ENCODE measurements around the gene NAGS. TPM values are rescaled to one million over a fixed set of nuclear protein-coding genes. Genes with fewer than 3 reads are reported as not detected.

The NAGS gene
- total RNA-seq, 2 donors from 2014 or later, result 1.7 to 4.5 TPM

DNA sequence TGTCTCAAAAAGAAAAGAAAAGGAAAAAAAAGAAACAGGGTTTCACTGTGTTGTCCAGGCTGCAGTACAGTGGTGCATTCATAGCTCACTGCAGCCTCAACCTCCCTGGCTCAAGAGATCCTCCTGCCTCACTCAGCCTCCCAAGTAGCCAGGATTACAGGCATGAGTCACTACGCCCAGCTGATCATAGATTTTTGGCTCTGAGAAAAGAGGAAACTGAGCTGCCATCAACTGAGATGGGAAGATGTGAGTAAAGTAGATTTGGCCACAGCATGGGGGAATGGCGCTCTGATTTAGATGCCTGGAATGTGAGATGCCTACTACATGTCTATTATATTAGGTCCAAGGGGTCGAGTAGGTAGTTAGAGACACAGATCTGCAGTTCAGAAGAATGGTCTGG, 5.9 kb upstream of the NAGS start:
- Histone ChIP-seq H3K4me3 (no peak overlapping the region), H3K36me3 (no peaks in the 10 kb centered on the region)
- no peak for DNase-seq (ENCODE audit: low spot score)

DNA sequence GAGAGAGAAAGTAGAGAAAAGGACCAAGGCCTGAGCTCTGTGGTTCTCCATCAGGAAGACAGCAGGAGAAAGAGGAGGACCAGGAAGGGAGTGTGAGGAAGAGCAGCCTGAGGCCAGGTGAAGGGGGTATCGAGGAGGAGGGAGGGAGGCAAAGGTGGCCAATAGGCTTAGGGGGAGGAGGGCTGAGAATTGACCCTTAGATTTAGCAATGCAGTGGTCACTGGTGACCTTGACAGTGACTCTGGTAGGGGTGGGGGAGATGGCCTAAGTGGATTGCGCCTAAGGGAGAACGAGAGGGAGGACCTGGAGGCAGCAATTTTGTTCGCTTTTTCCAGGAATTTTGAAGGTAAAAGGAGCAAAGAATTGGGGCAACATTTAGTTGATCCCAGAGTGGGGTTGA, 5.4 kb upstream of the NAGS start:
- H3K9me3 ChIP-seq, result no peaks in the 10 kb centered on the region
- TF ChIP-seq, protein P1, sequence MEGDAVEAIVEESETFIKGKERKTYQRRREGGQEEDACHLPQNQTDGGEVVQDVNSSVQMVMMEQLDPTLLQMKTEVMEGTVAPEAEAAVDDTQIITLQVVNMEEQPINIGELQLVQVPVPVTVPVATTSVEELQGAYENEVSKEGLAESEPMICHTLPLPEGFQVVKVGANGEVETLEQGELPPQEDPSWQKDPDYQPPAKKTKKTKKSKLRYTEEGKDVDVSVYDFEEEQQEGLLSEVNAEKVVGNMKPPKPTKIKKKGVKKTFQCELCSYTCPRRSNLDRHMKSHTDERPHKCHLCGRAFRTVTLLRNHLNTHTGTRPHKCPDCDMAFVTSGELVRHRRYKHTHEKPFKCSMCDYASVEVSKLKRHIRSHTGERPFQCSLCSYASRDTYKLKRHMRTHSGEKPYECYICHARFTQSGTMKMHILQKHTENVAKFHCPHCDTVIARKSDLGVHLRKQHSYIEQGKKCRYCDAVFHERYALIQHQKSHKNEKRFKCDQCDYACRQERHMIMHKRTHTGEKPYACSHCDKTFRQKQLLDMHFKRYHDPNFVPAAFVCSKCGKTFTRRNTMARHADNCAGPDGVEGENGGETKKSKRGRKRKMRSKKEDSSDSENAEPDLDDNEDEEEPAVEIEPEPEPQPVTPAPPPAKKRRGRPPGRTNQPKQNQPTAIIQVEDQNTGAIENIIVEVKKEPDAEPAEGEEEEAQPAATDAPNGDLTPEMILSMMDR (IDR thresholded peaks at IDR 0.05), result no peak
- H3K27me3 ChIP-seq, result peaks cover 0 to 3% of the 10 kb centered on the region in 2 donors
- no peak overlapping the region for H3K4me3 ChIP-seq
- no peak for DNase-seq (ENCODE audit: low spot score)
- no peaks in the 10 kb centered on the region for H3K36me3 ChIP-seq
- H3K27ac ChIP-seq, result no peak overlapping the region
- peaks cover 0 to 8% of the 10 kb centered on the region in 2 donors for H3K4me1 ChIP-seq

More for the DNA sequence above, 5.9 kb upstream of the NAGS start:
- Histone ChIP-seq H3K9me3 (no peaks in the 10 kb centered on the region), H3K4me1 (peaks cover 0 to 8% of the 10 kb centered on the region in 2 donors), H3K27me3 (peaks cover 0 to 3% of the 10 kb centered on the region in 2 donors), H3K27ac (no peak overlapping the region)
- TF ChIP-seq, protein P1 (IDR thresholded peaks at IDR 0.05), result no peak

DNA sequence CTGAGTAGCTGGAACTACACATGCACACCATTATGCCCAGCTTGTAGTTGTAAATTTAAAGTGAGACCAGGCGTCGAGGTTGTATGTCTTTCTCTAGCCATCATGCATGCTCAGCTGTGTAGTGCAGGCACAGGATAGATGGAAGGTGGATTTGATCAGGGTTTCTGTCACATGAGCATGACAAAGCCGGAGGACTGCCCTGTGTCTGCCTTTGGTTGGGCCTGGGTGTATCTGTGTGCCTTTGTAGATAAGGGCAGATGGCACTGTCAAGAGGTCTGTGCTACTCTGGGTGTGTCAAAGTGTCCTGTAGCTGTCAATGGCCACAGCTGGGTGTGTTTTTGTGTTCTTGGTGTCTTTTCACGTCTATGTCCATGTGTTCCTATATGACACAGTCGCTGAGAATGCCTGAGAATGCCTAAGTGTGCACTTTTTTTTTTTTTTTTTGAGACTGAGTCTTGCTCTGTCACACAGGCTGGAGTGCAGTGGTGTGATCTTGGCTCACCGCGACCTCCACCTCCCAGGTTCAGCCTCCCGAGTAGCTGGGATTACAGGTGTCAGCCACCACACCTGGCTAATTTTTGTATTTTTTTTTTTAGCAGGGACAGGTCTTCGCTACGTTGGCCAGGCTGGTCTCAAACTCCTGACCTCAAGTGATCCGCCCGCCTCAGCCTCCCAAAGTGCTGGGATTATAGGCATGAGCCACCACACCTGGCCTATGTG, 4.1 kb upstream of the NAGS start:
- no peak for DNase-seq (ENCODE audit: low spot score)
- no peak overlapping the region for H3K27ac ChIP-seq
- H3K4me1 ChIP-seq, result peaks cover 0 to 12% of the 10 kb centered on the region in 2 donors
- no peaks in the 10 kb centered on the region for H3K9me3 ChIP-seq
- H3K36me3 ChIP-seq, result no peaks in the 10 kb centered on the region
- peaks cover 3 to 11% of the 10 kb centered on the region in 2 donors for H3K27me3 ChIP-seq
- H3K4me3 ChIP-seq, result no peak overlapping the region
- TF ChIP-seq, protein P1 (IDR thresholded peaks at IDR 0.05), result no peak

DNA sequence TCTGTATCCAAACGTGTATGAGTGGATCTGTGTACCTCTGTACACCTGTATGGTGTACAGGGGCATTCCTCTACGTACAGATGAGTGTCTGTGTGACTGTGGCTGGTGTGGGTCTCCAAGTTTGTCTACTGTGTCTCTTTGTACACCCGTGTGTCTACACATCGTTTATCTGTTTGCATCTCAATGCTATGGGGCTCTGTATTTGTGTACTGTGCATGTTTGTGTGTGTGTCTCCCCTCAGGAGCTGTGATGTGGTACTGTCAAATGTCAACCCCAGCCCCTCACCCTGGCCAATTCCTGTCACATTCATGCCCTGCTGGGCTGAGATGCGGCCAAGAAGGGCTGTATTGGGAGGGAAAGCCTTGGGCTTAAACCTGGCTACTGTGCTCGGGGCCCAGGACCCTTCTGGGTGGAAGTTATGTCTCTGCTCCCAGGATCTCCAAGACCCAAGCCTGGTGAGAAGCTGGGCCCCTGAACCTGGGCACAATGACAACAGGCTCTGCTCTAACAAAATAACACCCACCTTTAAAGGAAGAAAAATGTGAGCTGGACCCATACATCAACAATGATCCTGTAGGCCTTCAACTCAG, 3.5 kb upstream of the NAGS start:
- peaks cover 0 to 19% of the 10 kb centered on the region in 2 donors for H3K4me1 ChIP-seq
- H3K27ac ChIP-seq, result no peak overlapping the region
- DNase-seq (ENCODE audit: low spot score), result no peak
- TF ChIP-seq, protein P1 (IDR thresholded peaks at IDR 0.05), result no peak
- H3K4me3 ChIP-seq, result no peak overlapping the region
- H3K27me3 ChIP-seq, result peaks cover 3 to 17% of the 10 kb centered on the region in 2 donors
- no peaks in the 10 kb centered on the region for H3K9me3 ChIP-seq
- H3K36me3 ChIP-seq, result no peaks in the 10 kb centered on the region

DNA sequence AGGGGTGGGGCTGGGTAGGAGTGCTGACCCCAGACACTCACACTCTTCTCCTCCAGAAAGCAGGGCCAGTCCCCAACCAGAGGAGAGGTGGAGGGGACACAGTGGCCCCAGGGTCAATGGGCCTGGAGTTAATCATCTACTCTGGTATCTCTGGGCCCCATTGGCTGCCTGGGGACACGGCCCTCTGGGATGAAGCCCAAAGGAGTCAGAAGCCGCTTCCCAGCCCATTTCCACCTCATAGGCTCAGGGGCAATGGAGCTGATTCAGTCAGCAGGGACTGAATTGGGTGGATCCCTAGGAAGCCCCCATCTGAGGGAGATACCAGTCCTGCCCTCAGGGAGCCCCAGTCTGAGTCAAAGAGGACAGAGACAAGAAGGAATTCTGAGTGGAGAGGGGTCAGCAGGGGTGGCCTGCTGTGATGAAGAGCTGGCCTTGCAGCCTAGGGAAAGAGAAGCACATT, 2.9 kb upstream of the NAGS start:
- peaks cover 0 to 21% of the 10 kb centered on the region in 2 donors for H3K27me3 ChIP-seq
- H3K9me3 ChIP-seq, result no peaks in the 10 kb centered on the region
- no peaks in the 10 kb centered on the region for H3K36me3 ChIP-seq
- TF ChIP-seq, protein P1 (IDR thresholded peaks at IDR 0.05), result no peak
- no peak overlapping the region for H3K27ac ChIP-seq
- no peak overlapping the region for H3K4me3 ChIP-seq
- H3K4me1 ChIP-seq, result peaks cover 0 to 24% of the 10 kb centered on the region in 2 donors
- no peak for DNase-seq (ENCODE audit: low spot score)
